Activated CD8-positive, alpha-beta T cell treated with anti-CD3 and anti-CD28 coated beads for 36 hours (primary cell): ENCODE results near the gene ANKRD44. TPM values are rescaled to one million over a fixed set of nuclear protein-coding genes. Genes with fewer than 3 reads are reported as not detected.

Experiments used
- ATAC-seq: fragments of 200-7000 bp; cut with Tn5 transposase; one replicate; pipeline ENCODE4 v1.10.0; 2021; ENCODE audit warnings: mild to moderate bottlenecking, moderate library complexity
- CTCF ChIA-PET: fragments of 350-600 bp; sonication (Branson Sonifier 250); formaldehyde crosslinking; loops from one replicate; lab custom pipeline; 2021; ENCODE audit warnings: antibody characterized with exemption; lab: Charles Lee
- POLR2A ChIA-PET: fragments of 350-600 bp; sonication (Branson Sonifier 250); formaldehyde crosslinking; loops from one replicate; lab custom pipeline; 2021; ENCODE audit warnings: antibody characterized with exemption; lab: Charles Lee
- DNase-seq: peaks from one replicate; pipeline ENCODE4 v3.0.0-alpha.2; 2020
- H3K27ac Mint-ChIP-seq: one replicate; pipeline ENCODE4 v1.8.0; 2021; ENCODE audit warnings: mild to moderate bottlenecking, mixed read lengths
- H3K27me3 Mint-ChIP-seq: one replicate; pipeline ENCODE4 v1.8.0; 2021; ENCODE audit warnings: mixed read lengths
- H3K36me3 Mint-ChIP-seq: one replicate; pipeline ENCODE4 v1.8.0; 2021; ENCODE audit warnings: low read depth, mixed read lengths
- H3K4me1 Mint-ChIP-seq: one replicate; pipeline ENCODE4 v1.8.0; 2021; ENCODE audit warnings: low read depth, mixed read lengths
- H3K4me3 Mint-ChIP-seq: one replicate; pipeline ENCODE4 v1.8.0; 2021; ENCODE audit warnings: mild to moderate bottlenecking, moderate library complexity, mixed read lengths
- H3K9me3 Mint-ChIP-seq: one replicate; pipeline ENCODE4 v1.8.0; 2021; ENCODE audit warnings: mixed read lengths
- intact Hi-C: fragments of 100-400 bp; cut with micrococcal nuclease; formaldehyde crosslinking; loops from one replicate; pipeline ENCODE4 v1.10.0; 2022
- total RNA-seq, 2 experiments: library from RNA; stranded (reverse); gene quantifications; one replicate each; pipeline ENCODE4 v1.2.3, GENCODE V29; 2021
- TF ChIP-seq, protein P1 (sequence below): fragments of 200-600 bp; IDR thresholded peaks from one replicate; pipeline ENCODE4 v1.8.0; 2022; ENCODE audit warnings: antibody characterized with exemption, mild to moderate bottlenecking

Gene ANKRD44
- 100 to 1,000 TPM; 131 to 132 TPM for total RNA-seq

DNA sequence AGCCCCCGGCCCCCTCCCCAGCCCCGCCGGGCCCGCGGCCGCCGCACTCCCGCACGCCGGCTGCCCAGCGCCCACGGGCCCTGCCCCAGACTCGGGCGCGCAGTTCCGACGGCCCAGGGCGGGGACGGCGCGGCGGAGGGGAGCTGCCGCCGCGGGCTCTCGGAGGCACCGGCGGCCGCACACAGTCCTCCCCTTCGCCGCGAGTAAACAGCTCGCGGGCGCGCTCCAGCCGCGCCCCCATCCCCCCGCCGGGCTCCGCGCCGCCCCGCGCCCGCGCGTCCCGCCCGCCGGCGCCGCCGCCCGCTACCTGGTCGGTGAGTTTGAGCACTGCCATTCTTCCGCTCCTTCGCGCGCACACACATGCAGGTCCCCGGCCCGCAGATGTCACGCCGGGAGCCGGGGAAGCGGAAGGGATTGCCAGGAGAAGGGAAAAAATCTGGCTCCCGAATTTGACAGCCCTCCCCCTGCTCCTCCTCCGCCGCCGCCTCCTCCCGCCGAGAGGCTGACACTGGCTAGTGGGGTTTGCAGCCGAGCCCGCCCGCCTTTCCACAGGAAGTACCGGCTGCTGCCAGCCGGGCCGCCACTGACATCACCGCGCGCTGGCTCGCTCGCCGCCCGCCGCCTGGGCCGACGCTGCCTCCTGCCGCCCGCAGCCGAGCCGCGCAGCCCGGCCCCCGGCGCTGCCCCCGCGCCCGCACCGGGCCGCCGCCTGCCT, at the start of gene ANKRD44:
TSS of gene ANKRD44 (minus strand) at position 510 of the 715 bp plus-strand sequence. CDS start at position 334, 176 bp downstream.
- DNase-seq, result peak; percentile 91
- Mint-ChIP-seq H3K9me3 (no peaks in the 10 kb centered on the region), H3K4me3 (peak within 1 kb of the TSS; percentile 96), H3K36me3 (peaks cover 33% of the 10 kb centered on the region), H3K4me1 (peaks cover 63% of the 10 kb centered on the region), H3K27ac (peak within 1 kb of the TSS; percentile 99), H3K27me3 (no peaks in the 10 kb centered on the region)
- ChIA-PET CTCF (interaction anchor here (1.2 to 4.6 kb wide), 10 partner anchors 55 to 197 kb away, joined by 3 to 33 read pairs (median 6); no protein-coding TSS in a partner anchor), POLR2A (interaction anchor here (0.6 to 7.8 kb wide), 18 partner anchors 8 to 190 kb away, joined by 3 to 52 read pairs (median 8); no protein-coding TSS in a partner anchor)
- TF ChIP-seq, protein P1, sequence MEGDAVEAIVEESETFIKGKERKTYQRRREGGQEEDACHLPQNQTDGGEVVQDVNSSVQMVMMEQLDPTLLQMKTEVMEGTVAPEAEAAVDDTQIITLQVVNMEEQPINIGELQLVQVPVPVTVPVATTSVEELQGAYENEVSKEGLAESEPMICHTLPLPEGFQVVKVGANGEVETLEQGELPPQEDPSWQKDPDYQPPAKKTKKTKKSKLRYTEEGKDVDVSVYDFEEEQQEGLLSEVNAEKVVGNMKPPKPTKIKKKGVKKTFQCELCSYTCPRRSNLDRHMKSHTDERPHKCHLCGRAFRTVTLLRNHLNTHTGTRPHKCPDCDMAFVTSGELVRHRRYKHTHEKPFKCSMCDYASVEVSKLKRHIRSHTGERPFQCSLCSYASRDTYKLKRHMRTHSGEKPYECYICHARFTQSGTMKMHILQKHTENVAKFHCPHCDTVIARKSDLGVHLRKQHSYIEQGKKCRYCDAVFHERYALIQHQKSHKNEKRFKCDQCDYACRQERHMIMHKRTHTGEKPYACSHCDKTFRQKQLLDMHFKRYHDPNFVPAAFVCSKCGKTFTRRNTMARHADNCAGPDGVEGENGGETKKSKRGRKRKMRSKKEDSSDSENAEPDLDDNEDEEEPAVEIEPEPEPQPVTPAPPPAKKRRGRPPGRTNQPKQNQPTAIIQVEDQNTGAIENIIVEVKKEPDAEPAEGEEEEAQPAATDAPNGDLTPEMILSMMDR, result no peak
- ATAC-seq, result peak; percentile 65
- intact Hi-C loops, result loop anchor here (2.0 to 5.0 kb wide), 2 partner anchors 16 to 67 kb away; no protein-coding TSS in a partner anchor

DNA sequence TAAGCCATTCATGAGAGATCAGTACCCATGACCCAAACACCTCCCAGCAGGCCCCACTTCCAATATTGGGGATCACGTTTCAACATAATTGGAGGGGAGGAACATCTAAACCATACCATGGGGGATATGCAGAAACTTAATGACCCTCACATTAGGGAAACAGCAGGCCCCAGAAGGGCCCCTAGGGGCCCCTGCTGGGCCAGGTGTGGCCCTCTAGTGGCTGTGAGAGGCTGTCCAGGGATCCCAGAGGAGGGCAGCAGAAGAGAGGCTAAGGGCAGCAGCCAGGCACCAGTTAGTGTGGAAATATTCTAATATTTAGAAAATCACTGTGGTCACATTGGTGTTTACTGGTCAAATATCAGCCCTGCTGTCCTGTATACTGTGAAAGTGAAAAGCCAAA, 49.3 kb upstream of the ANKRD44 start:
- no peaks in the 10 kb centered on the region for H3K36me3 Mint-ChIP-seq
- POLR2A ChIA-PET, result interaction anchor here (0.9 kb wide), 1 partner anchor 55 kb away, joined by 4 read pairs; no protein-coding TSS in a partner anchor
- H3K4me1 Mint-ChIP-seq, result peaks cover 37% of the 10 kb centered on the region
- TF ChIP-seq, protein P1, result no peak
- no peak for ATAC-seq
- CTCF ChIA-PET, result interaction anchor here (1.0 to 2.9 kb wide), 5 partner anchors 8 to 246 kb away, joined by 3 to 8 read pairs (median 3); no protein-coding TSS in a partner anchor
- peaks cover 8% of the 10 kb centered on the region for H3K9me3 Mint-ChIP-seq
- no peaks in the 10 kb centered on the region for H3K27me3 Mint-ChIP-seq
- no peak overlapping the region for H3K27ac Mint-ChIP-seq
- intact Hi-C loops, result loop anchor here (5.0 kb wide), 1 partner anchor 33 kb away; no protein-coding TSS in a partner anchor
- no peak for DNase-seq
- H3K4me3 Mint-ChIP-seq, result no peak overlapping the region

- Mint-ChIP-seq H3K36me3 (no peaks in the 10 kb centered on the region), H3K4me3 (no peak overlapping the region), H3K27ac (peak overlapping the region; percentile 11), H3K27me3 (no peaks in the 10 kb centered on the region), H3K9me3 (peaks cover 8% of the 10 kb centered on the region), H3K4me1 (peaks cover 37% of the 10 kb centered on the region)
- DNase-seq, result peak; percentile 12
- POLR2A ChIA-PET, result interaction anchor here (0.8 to 1.5 kb wide), 2 partner anchors 31 to 89 kb away, joined by 3 to 5 read pairs; no protein-coding TSS in a partner anchor
- intact Hi-C loops, result no loop called here
- peak; percentile 66 for ATAC-seq
- CTCF ChIA-PET, result interaction anchor here (0.8 to 2.9 kb wide), 7 partner anchors 15 to 245 kb away, joined by 3 to 8 read pairs (median 4); no protein-coding TSS in a partner anchor
- TF ChIP-seq, protein P1, result no peak
Measured at GRCh38 chr2:197358931-197359330, 48.4 kb upstream of the ANKRD44 start.

DNA sequence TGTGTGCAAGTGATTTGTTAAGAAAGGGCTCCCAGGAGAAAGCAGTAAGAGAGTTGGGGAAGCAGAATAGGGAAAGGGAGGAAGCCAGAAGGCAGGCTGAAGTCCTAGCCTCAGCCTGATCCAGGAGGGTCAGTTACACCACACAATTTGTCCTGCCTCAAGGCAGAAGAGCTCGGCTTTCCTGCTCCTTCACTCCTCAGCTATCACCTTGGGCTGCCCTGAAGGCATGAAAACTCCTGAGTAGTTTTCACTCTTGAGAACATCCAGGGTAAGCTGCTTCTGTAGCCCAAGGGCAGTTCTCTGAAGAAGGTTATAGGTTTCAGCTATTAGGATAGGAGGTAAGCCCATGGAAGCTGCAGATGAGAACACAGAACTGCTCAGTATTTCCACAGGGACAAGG, 47.4 kb upstream of the ANKRD44 start:
- no peak overlapping the region for H3K4me3 Mint-ChIP-seq
- no peaks in the 10 kb centered on the region for H3K27me3 Mint-ChIP-seq
- ChIA-PET POLR2A (interaction anchor here (0.8 to 1.5 kb wide), 3 partner anchors 8 to 422 kb away, joined by 3 to 5 read pairs (median 3); no protein-coding TSS in a partner anchor), CTCF (interaction anchor here (0.7 to 2.9 kb wide), 8 partner anchors 14 to 244 kb away, joined by 3 to 8 read pairs (median 4); no protein-coding TSS in a partner anchor)
- DNase-seq (no peak), ATAC-seq (no peak)
- H3K4me1 Mint-ChIP-seq, result peaks cover 37% of the 10 kb centered on the region
- H3K27ac Mint-ChIP-seq, result no peak overlapping the region
- H3K9me3 Mint-ChIP-seq, result peaks cover 8% of the 10 kb centered on the region
- no peaks in the 10 kb centered on the region for H3K36me3 Mint-ChIP-seq
- intact Hi-C loops, result no loop called here
- TF ChIP-seq, protein P1, result no peak
